Heart right ventricle (tissue), 16 donors: ENCODE results near the gene KLHL2. TPM values are rescaled to one million over a fixed set of nuclear protein-coding genes. Genes with fewer than 3 reads are reported as not detected.

Experiments used
- ATAC-seq, 8 donors: fragments of 200-7000 bp; cut with Tn5 transposase; one replicate each; pipeline ENCODE4 v1.9.1; 2020; ENCODE audit warnings: mild to moderate bottlenecking in 8 of 8, moderate library complexity in 8 of 8, moderate number of reproducible peaks in 1 of 8
- DNase-seq, 2 donors: peaks; one replicate each; pipeline ENCODE4 v3.0.0-alpha.2; 2020
- H3K27ac ChIP-seq, 10 donors: fragments of 200-600 bp; sonication (generic) in 2 of 10; one replicate each; pipeline versions ENCODE4 v1.5.0 to v1.8.0; 2020 to 2022; ENCODE audit warnings: mild to moderate bottlenecking in 3 of 10
- H3K27me3 ChIP-seq, 7 donors: fragments of 200-600 bp; one replicate each; pipeline ENCODE4 v1.8.0; 2021 to 2022; ENCODE audit warnings: mild to moderate bottlenecking in 2 of 7
- H3K36me3 ChIP-seq, 9 donors: fragments of 200-600 bp; sonication (generic) in 1 of 9; one replicate each; pipeline versions ENCODE4 v1.5.0 to v1.8.0; 2020 to 2022; ENCODE audit warnings: mild to moderate bottlenecking in 2 of 9
- H3K4me1 ChIP-seq, 9 donors: fragments of 200-600 bp; sonication (generic) in 1 of 9; one replicate each; pipeline versions ENCODE4 v1.5.0 to v1.8.0; 2020 to 2022; ENCODE audit warnings: mild to moderate bottlenecking in 4 of 9
- H3K4me3 ChIP-seq, 10 donors: fragments of 200-600 bp; sonication (generic) in 2 of 10; one replicate each; pipeline versions ENCODE4 v1.5.0 to v1.8.0; 2020 to 2022; ENCODE audit warnings: mild to moderate bottlenecking in 7 of 10, moderate library complexity in 2 of 10
- H3K9me3 ChIP-seq, 11 donors: fragments of 200-600 bp in 10 of 11; sonication (generic) in 2 of 11; one replicate each; pipeline versions ENCODE4 v1.5.0 to v1.8.0; 2013 to 2022; ENCODE audit warnings: mild to moderate bottlenecking in 2 of 11, control low read depth in 1 of 11, moderate library complexity in 1 of 11
- CTCF ChIP-seq, 9 donors: fragments of 200-600 bp; sonication (generic) in 2 of 9; IDR thresholded peaks; one replicate each; pipeline versions ENCODE4 v1.5.0 to v1.8.0; 2021 to 2022; ENCODE audit warnings: antibody characterized with exemption in 9 of 9, mild to moderate bottlenecking in 5 of 9, moderate library complexity in 1 of 9
- WGBS, 2 donors: extraction: QIAGEN DNeasy Blood & Tissue Kit; methylation state at CpG; one replicate each; pipeline ENCODE4 v1.1.7; 2013; ENCODE audit warnings: inconsistent platforms in 1 of 2; 5-methylcytosine and 5-hydroxymethylcytosine counted together
- intact Hi-C, 10 donors: fragments of 100-400 bp; cut with DNase I; formaldehyde crosslinking; loops; one replicate each; pipeline versions ENCODE4 v1.11.1 to v1.14.2; 2022
- polyA plus RNA-seq, 2 donors: library from polyadenylated mRNA; stranded (reverse); fragments of 200-250 nt; gene quantifications; one replicate each; pipeline ENCODE4 v1.2.3, GENCODE V29; 2013
- total RNA-seq, 10 donors: library from RNA; stranded (reverse); fragmentation: NEBNext Ultra II Directional in 3 of 10; extraction: Animal tissue kit (Norgen Biotek cat#: 25700) in 3 of 10; gene quantifications; one replicate each; pipeline versions ENCODE4 v1.2.1 to v1.2.4, GENCODE V29; 2021 to 2023
- donor health status: Arrhythmogenic right ventricular cardiomyopathy.
- donor health status: ischemic (EF 13 %, LVEDD 7.1; RV severe dilation, severe dysfunction).
- donor health status: healthy with polysubstance abuse.
- donor health status: DM: no; HTN: yes; CAD: no.
- donor health status: DM: no; HTN: no; CAD: no.
- donor health status: ischemic (EF 25% LVEDD 6.9; RV normal size, moderate dysfunction).
- donor health status: ischemic (EF 25% LVEDD 5.7; RV mildly dilated, moderate dysfunction).
- donor health status: healthy.
- donor health status: DM: yes; HTN: yes; CAD: no.
- donor health status: Ischemic cardiomyopathy.
- donor health status: ischemic (EF 35%, LVEDD 5.7; RV mildly dilated, moderate dysfunction).
- donor health status: nonischemic (EF 11% LVEDD 7.7; RV severe dilation, severe dysfunction).
- donor health status: DM: yes; HTN: yes; CAD: no.
- donor health status: PGD.
- donor health status: ischemic (EF 29% LVEDD 5.4; RV normal size, mild dysfunction).
- donor health status: nonischemic (EF 23%, LVEDD 6.1; RV moderate dilation, normal function).

Gene KLHL2
- total and polyA plus RNA-seq, 12 donors, result 6.0 to 14.7 (median 10.9) TPM

- no peaks in the 10 kb centered on the region for H3K9me3 ChIP-seq
- H3K27ac ChIP-seq, result no peak overlapping the region
- WGBS, 2 donors, result 95 to 97% methylated on average over 5 of the region's 5 CpGs
- no peak for DNase-seq
- no peak overlapping the region for H3K4me3 ChIP-seq
- intact Hi-C loops, result no loop called here
- no peak for ATAC-seq
- H3K27me3 ChIP-seq, result no peaks in the 10 kb centered on the region
- H3K4me1 ChIP-seq, result peaks cover 0 to 6% (median 0%) of the 10 kb centered on the region in 9 donors
- TF ChIP-seq CTCF (IDR thresholded peaks at IDR 0.05), result no peak
- peaks cover 0 to 50% (median 0%) of the 10 kb centered on the region in 9 donors for H3K36me3 ChIP-seq
Measured at GRCh38 chr4:165319509-165319908, 112.1 kb downstream of the KLHL2 start.

- TF ChIP-seq CTCF (IDR thresholded peaks at IDR 0.05), result no peak
- H3K36me3 ChIP-seq, result peaks cover 0 to 25% (median 0%) of the 10 kb centered on the region in 9 donors
- H3K4me3 ChIP-seq, result no peak overlapping the region
- DNase-seq (no peak), ATAC-seq (no peak)
- no peaks in the 10 kb centered on the region for H3K27me3 ChIP-seq
- 93 to 94% methylated on average over 7 of the region's 7 CpGs for WGBS, 2 donors
- intact Hi-C loops, result loop anchor here in 1 of 10 donors (10.0 kb wide), 1 partner anchor 120 kb away; the partner anchor contains the start of gene KLHL2
- H3K4me1 ChIP-seq, result peaks cover 2 to 37% (median 18%) of the 10 kb centered on the region in 9 donors
- H3K27ac ChIP-seq, result no peak overlapping the region
- no peaks in the 10 kb centered on the region for H3K9me3 ChIP-seq
Measured at GRCh38 chr4:165324236-165324917, 117.0 kb downstream of the KLHL2 start.

- Histone ChIP-seq H3K9me3 (no peaks in the 10 kb centered on the region), H3K4me1 (peaks cover 2 to 41% (median 18%) of the 10 kb centered on the region in 9 donors), H3K36me3 (peaks cover 0 to 20% (median 0%) of the 10 kb centered on the region in 9 donors), H3K27me3 (no peaks in the 10 kb centered on the region), H3K4me3 (no peak overlapping the region), H3K27ac (no peak overlapping the region)
- no peak for TF ChIP-seq CTCF (IDR thresholded peaks at IDR 0.05)
- intact Hi-C loops, result loop anchor here in 9 of 10 donors (5.0 to 10.0 kb wide), 2 partner anchors 118 to 120 kb away; partner anchors contain the start of gene KLHL2 (in 9 of the 9)
- WGBS, 2 donors, result 96 to 98% methylated on average over 3 of the region's 3 CpGs
- DNase-seq, result no peak
- no peak for ATAC-seq
Measured at GRCh38 chr4:165324918-165325304, 117.5 kb downstream of the KLHL2 start.

- TF ChIP-seq CTCF (IDR thresholded peaks at IDR 0.05), result no peak
- Histone ChIP-seq H3K9me3 (no peaks in the 10 kb centered on the region), H3K36me3 (peaks cover 0 to 16% (median 0%) of the 10 kb centered on the region in 9 donors), H3K27ac (peak overlapping the region in 2 of 10 donors; percentile 82 to 87), H3K27me3 (no peaks in the 10 kb centered on the region), H3K4me3 (peak overlapping the region in 7 of 10 donors; percentile 65 to 96 (median 84)), H3K4me1 (peaks cover 2 to 41% (median 18%) of the 10 kb centered on the region in 9 donors)
- WGBS, 2 donors, result 58 to 61% methylated on average over 8 of the region's 8 CpGs
- DNase-seq, result no peak
- no peak for ATAC-seq
- intact Hi-C loops, result loop anchor here in 9 of 10 donors (2.0 to 10.0 kb wide), 3 partner anchors 119 to 213 kb away; partner anchors contain the start of genes KLHL2 (in 9 of the 9) and TMEM192 (in 1 of the 9)
Measured at GRCh38 chr4:165325732-165326512, 118.6 kb downstream of the KLHL2 start.
